OCI-M1 (cell line): ENCODE measurements around the gene PPP3R2.
"Not testable (repeated sequence)": the region's sequence is repeated elsewhere in the genome, so short reads cannot be mapped to it uniquely, and the experiment has no call there.

ENCODE experiments used
- DNase-seq: peaks from one replicate; lab custom pipeline; 2025; lab: John Stamatoyannopoulos, UW

PPP3R2 gene, protein sequence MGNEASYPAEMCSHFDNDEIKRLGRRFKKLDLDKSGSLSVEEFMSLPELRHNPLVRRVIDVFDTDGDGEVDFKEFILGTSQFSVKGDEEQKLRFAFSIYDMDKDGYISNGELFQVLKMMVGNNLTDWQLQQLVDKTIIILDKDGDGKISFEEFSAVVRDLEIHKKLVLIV

DNA sequence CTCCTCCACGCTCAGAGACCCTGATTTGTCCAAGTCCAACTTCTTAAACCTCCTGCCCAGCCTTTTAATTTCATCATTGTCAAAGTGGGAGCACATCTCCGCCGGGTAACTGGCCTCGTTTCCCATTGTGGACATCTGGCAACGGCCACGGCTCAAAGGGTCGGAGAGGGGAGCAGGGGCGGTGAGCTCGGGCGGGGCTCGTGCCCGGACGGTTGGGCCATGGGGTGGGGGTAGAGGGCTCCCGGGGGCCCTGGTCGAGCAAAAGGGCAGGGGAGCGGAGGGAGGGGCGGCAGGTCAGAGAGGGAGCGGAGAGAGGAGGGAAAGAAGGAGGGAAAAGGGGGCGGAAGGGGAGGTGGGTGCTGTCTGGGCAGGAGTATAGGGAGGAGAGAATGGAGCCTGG, at the start of gene PPP3R2:
PPP3R2 (minus strand) TSS at position 174 of the 400 bp plus-strand sequence; CDS start at position 126, 48 bp downstream.
- DNase-seq: no peak

DNA sequence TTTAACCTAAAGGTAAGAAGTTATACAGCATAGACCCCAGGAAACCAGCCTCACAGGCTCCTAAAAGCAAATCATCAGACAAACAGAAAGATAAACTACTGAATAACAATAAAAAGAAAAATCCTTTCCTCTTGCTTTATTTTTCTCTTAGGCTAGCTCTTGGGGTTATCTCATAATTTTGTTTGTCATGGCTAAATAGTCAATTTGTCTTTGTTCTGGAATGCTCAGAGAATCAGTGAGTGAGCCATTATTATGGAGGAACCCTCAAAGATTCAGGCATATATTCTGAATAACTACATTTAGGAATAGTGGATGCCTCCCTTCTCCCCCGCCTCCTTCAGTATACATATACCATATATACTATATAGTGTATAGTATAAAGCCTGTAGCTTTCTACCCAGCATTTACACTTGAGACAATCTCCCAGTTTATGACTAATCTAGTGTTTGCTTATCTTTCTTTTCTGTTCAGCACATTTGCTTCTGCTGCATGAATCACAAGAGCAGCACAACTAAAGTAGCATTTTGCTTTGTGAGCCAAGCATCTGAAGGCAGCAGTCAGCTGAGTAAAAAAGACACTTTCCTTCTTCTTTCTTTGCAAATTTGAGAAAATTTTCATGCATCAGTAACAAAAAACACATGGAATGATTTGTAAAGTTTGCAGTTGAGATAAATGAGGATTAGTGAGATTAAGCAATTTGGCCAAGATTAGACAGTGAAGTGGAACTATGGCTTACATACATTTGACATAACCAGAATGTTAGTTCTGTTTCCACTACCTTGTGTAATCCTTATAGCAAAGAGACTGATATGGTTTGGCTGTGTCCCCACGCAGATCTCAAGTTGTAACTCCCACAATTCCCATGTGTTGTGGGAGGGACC, 45.3 kb upstream of the PPP3R2 start:
- DNase-seq: peak; percentile 68

DNA sequence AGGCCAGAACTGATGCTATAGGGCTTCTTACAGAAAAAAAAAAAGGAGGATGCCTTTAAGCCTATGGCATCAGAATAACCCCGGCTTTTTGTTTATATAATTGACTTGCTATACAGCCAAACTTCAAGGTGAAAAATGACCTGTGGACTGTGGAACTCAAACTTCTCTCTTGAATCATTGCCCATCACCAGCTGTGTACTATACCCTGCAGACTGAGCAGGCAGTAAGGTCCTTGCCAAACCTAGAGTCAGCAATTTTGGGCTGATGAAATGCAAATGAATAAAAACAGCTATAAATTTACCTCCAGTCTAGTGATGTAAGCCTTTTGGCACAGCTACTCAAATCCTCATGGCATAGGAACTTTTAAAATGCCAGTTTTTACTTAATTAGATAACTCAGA, 44.5 kb upstream of the PPP3R2 start:
- DNase-seq: no peak

DNA sequence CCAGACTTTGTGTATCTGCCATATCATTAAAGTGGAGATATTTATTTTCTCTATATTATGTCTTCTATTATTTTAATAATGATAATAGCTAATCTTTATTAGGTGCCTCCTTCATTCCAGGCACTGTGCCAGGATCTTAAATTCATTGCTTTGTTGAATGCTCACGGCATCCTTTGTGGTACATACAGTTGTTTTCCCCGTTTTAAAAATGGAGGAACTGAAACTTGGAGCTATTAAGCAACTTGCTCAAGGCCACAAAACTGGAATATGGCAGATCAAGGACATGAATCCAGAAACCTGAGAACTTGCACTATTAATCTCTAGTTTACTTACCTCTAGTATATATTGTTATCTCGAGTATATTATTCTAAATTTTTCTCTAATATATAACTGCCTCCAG, 41.5 kb upstream of the PPP3R2 start:
- DNase-seq: no peak

DNA sequence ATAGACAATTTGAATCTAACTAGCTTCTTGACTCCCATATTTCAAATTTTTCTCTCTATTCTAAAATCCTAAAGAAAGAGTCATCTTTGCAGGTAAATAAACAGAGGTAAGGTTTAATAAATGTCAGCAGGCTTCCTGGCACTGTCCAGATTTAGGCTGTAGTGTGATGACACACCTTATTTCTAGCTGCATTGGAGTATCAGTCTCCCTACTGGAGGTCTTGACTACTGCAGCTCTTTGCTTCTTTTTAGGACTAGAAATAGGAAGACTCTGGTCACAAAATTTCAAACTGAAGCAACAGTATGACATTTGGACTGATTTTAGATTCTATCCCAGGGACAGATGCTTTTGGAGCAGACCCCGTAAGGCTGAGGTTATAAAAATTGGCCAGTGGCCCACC, 40.7 kb upstream of the PPP3R2 start:
- peak; percentile 23 for DNase-seq

DNA sequence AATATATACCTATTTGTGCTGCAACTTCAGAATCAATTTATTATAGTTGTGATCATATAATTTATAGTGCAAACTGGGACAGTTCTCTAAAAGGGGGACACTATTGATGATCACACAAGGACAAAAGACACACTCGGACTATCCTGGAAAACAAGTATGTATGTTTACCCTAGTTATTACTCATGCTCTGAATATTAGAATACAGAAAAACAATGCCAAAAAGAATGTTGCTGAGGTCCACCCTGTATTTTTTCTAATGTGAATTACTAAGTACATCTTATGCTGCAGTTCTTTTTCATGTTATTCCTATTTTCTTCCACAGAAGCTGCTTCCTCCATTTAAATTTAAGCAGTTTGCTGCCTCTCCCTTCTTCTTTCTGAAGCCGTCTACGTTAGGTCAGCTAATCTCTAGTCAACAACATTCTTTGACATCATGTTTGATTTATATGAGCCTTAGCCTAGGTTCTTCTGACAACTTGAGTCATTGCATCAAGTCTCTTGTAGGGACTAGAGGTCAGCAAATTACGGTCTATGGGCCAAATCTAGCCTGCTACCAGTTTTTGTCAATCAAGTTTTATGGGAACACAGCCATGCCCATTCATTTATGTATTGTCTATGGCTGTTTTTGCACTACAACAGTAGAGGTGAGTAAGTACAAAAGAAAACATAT, 40.1 kb upstream of the PPP3R2 start:
- DNase-seq: no peak

DNA sequence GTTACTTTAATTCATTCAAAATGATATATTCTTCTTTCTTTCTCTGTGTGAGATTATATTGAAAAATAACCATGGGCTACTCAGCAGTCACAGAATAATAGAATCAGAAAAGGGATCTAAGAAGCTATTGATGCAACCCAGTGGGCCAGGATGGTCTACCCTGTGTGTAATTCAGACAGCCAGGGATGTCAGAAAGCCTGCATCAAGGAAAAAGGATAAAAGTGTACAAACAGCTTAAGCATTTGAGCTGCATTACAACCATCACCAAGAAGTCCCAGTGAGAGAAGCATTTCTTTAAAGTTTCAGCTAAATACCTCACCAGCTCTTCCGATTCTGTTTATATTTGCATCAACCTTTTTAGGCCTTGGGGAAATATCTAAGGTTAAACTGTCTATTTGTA, 37.8 kb upstream of the PPP3R2 start:
- no peak for DNase-seq

DNA sequence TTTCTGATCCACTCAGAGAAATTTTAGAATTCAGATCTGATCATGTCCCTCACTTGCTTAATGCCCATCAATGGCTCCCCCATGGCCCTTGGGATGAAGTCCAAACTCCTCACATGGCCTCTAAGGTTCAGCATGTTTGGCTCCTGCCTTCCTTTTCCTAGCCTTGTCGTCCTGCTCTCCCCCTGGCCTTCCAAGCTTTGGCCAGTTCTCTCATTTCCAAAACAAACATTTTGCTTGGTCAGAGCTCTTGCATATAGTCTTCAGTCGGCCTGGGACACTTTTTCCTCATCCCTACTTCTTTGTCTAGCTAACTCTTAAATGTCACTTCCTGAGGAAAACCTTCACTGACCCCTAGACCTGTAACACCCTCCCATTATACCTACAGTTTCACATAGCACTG, 37.1 kb upstream of the PPP3R2 start:
- no peak for DNase-seq

DNA sequence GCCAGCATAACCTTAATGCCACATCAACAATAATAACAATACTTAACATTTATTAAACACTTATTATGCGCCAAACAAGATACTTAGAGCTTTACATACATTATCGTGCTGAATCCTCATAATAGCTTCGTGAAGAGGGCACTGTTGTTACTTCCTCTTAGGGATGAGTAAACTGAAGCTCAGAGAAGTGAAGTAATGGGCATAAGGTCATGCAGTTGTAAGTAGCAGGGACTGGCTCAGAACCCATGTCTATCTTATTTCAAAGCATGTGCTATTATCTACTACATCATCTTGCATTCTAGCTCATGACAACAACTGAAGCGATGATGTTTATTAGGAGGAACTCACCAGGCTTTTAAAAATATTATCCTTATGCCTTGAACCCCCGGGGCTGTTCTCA, 34.9 kb upstream of the PPP3R2 start:
- DNase-seq: peak; percentile 50

DNA sequence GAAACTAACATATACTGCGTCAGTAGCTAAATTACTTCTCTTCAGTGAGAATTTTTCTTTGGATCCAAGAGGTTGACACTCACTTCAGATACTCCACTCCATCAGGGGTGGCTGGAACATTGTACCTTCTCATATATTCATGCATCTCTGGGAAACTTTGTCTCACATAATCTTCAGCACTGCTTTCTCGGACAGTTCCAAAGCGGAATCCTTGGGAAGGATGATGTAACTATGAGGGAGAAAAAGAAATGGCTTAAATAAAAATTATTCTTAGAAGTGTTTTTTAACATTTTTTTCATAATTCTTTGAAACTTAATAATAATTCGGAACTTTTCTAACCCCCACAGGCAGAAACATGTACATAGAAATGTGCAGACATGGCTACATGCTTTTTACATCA, 33.4 kb upstream of the PPP3R2 start:
- peak; percentile 36 for DNase-seq

DNA sequence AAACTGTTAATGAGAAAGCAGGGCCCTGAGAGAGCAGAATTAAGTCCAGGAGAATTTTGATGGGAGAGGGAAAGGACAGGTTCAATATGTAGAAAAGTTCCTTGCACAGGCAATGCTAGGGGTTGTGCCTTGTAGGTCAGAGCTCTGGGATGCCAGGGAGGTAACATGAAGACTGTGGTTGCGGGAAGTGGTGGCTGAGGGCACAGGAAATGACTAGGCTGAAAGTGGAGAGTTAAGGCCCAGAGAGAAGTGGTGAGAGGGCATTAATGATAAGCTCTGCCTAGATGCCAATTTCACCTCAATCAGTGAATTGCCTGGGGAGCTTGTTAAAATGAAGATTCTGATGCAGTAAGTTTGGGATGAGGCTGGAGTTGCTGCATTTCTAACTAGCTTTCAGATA, 31.5 kb upstream of the PPP3R2 start:
- peak; percentile 33 for DNase-seq

DNA sequence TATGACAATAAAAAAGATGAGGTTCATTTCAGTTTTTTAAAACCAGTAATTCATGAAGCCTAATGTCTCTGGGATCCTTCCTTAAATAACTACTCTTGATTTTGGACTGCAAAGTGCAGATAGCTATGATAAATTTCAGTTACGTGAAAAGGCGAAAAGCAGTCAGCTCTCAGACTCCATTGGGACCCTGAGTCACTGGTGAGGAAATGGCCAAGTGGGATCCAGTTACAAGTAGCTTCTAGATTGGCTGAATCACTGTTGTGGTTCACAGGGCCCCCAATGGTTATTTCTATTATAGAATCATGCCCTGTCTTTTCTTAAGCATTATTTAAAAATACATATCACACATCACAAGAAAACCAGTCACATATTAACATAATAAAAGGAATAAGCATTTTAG, 31.1 kb upstream of the PPP3R2 start:
- peak; percentile 41 for DNase-seq

DNA sequence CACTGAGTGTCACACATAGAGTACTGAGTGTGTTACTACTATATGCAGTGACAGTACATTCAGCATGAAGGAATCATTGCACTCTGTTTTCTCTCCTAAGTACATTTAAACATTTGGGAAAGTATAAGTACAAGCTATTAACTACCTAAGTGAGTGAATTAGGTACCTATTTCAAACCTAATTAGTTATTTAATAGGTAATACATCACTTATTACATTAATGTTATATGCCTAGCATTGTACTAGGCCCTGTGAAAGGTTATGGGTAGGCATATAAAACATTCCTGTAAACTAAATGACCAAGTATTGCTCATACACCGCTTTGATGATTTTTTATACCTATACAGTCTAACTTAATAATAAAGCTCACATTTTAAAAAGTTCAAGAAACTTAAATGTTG, 25.7 kb upstream of the PPP3R2 start:
- no peak for DNase-seq

DNA sequence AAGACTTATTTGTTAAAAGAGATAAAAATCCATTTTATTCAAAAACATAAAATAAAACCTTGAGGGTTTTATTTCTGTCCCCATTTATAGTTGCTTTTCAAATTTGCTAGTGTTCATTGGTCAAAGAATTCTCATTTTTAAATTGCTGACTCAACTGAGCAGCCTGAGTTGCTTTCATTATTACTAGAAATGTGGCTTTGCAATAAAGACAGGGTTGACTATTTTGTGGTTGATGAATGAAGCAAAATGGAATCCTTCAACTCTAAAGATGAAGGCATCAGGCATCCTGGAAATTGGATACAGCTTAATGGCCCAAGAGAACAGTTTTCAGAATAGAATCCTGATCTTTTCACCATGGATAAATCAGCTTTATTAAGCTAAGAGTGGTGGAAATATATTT, 23.9 kb upstream of the PPP3R2 start:
- no peak for DNase-seq

DNA sequence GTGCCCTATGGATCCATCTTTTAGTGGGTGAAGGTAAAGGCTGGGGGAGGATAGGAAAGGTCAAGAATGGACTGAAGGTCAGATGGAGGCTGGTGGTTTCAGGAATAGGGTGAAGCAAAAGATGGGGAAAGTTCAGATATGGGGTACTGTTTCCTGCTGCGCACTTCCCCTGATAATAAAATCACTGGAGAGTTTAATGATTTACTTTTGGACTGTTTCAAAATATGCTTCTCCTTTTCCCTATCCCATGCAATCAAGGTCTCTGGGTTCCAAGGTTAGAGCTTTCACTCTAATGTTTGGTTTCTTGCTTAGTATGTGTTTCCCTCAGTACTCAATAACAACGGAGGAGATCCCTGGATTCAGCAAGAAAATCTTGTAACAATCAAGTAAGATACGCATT, 10.8 kb upstream of the PPP3R2 start:
- no peak for DNase-seq

DNA sequence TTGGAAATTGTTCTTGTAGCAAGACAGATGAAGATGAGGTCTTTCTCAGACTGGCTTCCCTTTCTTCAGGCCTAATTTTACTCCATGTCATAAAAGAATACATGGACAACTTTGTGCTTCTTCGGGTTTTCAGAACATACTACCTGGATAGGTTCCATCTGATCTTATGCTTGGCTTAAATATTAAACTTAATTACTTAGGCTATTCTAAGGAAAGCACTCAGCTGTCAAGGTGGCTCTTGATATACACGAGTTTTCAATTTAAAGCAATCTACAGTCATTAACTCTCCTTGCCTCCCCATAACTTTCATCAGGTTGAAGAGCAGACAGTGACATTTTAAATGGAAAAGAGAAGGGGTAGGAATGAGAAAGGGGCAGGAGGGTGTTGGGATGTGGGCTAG, 9.5 kb upstream of the PPP3R2 start:
- DNase-seq: no peak

DNA sequence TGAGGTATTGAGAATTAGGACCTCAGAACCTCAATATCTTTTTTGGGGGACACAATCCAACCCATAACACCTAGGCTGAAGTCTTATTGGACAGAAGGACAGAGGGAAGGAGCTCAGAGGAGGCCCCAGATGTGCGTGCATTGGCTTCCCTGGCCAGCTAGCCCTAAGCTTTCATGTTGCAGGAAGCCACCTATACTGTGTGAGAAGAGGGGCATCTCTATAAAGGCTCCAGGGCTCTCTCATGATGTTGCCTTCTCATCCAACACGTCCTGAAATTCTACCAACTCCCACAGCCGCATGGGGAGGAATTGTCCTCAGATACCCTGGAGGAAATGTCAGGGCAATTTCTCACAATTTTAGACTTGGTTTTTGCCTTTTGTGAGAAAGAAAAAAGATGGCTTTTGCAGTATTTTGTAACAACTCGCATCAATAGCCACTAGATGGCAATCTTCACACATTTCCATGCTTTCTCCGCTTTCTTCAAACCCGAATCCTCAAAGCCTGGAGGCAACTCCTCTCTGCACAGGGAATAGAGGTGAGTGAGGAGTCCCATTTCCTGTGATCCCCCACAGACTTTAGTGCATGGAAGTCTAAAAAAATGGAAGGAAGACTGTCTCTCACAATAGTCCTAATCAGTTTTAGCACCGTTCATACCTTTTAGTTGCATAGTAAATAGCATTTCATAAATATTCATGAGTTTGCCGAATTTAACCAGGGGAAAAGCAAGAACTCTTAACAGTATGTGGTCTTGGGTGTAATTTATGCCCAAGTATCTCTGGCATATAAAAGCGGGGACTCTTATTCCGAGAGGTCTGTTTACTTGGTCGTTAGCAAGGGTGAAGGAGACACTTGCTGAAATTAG, 7.4 kb upstream of the PPP3R2 start:
- DNase-seq: peak; percentile 76

DNA sequence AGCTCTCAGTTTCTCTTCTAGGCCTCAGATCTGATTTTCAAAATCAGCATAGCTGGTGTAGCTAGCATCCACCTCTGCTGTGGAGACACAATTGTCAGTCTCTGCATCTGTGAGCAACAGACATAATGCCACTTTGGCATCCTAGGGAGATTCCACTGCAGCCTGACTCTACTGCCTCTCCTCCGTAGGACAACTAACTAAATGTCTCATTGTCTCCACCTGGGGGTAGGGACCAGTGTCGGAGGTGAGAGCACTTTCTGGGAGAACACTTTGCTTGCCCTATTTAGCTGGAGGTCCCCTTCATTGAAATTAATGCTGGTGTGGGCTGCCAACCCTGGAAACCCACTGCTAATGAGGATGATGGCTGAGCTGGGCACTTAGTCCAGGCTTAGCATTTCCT, 1.4 kb downstream of the PPP3R2 start:
- no peak for DNase-seq

DNA sequence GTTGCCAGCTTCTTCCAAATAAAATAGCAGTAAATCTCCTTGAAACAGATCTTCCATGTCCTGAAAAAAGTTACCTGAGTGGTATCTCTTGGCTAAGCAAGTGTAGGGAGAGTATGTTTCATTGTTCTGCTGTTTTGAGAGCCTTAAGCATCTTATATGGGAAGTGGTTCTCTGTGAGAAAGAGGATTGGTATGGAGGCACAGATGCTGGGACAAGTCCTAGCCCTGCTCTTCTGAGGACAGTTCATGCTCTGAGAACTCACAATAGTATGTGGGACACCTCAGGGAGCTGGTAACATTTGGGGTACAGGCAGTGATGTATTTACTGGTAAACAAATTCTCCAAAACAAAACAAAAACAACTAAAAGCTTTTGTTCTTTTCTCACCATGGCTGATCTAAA, 2.0 kb downstream of the PPP3R2 start:
- DNase-seq: no peak

DNA sequence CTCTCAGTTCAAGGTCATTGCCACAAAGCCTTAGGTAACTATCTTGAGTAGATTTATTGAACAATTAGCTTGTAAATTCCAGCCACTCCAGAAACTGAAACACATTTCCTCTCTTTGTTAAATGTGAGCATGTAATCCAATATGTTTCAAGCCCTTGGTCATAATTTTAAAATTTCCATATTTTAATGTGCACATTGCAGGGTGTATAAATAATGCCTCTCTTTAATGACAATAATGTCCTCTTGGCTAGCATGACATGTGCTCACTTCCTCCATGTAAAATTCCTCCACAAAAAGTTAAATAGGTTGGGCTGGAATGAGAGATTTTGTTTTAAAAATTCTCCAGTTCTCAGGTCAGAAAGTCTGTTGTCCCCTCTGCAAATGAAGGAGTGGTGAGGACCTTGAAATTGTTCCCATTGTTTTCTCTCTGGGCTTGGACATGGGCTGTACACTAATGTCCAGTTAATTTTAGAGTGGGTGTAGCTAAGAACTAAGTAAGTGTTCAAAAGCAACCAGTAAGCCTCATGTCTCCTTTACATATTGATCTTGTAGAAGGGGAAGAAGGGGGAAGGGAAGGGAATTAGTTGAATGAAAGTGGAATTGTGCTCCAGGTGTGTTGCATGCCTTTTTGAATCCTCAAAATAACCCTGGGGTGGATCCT, 2.9 kb downstream of the PPP3R2 start:
- no peak for DNase-seq

DNA sequence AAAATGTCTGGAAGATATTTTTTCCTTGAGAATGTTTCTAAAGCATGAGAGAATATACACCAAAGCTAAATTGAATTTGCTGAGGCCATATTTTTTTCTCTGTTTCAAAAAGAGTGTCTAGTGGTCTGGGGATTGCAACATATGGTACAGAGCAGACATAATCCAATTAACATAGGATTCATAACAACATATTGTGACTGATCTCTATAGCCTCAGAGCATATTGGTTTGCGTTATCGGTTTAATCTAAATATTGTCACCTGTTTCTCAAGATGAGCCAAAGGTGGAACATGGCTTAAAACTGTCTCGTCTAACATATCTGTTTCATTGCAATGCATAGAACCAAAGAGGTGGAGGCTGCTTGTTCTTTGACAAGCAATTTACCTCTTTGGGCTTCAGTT, 3.9 kb downstream of the PPP3R2 start:
- DNase-seq: no peak

DNA sequence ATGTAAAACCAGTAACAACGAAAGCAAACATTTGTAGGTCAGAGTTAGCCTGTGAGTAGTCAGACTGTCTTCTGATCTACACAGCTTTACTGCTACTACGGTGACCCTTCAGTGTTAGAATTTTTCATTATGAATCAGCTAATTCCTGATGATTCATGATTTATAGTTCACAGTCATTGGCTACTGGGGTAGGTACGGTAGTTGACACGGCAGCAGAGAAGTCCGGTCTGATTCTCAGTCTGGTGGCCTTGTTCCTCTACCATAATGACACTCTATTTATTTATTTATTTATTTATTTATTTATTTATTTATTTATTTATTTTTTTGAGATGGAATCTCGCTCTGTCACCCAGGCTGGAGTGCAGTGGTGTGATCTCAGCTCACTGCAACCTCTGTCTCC, 4.7 kb downstream of the PPP3R2 start:
- DNase-seq: not testable (repeated sequence)
